SK-N-SH (cell line): Measurements from ENCODE around the gene SCO2.

Experiments
- CTCF ChIP-seq: fragments of 200-600 bp; sonication (generic); IDR thresholded peaks from 2 replicates; pipeline ENCODE4 v1.6.1; 2017; ENCODE audit warnings: antibody characterized with exemption, mild to moderate bottlenecking, moderate library complexity
- GATA2 ChIP-seq: sonication (generic); formaldehyde crosslinking; IDR thresholded peaks from 2 replicates; pipeline ENCODE4 v1.5.0; 2020; ENCODE audit warnings: mild to moderate bottlenecking, missing genetic modification reagents

- TF ChIP-seq CTCF = no peak
- no peak for TF ChIP-seq GATA2 (CRISPR knock-in tag)
Observed at GRCh38 chr22:50569896-50570535, 44.6 kb upstream of the SCO2 start.
